Gastroesophageal sphincter (tissue), 4 donors: ENCODE measurements around the gene SLC39A6. TPM values are rescaled to one million over a fixed set of nuclear protein-coding genes. Genes with fewer than 3 reads are reported as not detected.

Experiments used
- ATAC-seq: fragments of 150-250 bp; one replicate; pipeline ENCODE4 v1.9.1; 2016; ENCODE audit warnings: mild to moderate bottlenecking, moderate library complexity
- H3K27ac ChIP-seq, 4 donors: fragments of 200-600 bp; sonication (generic) in 3 of 4; 1 replicate in 3 of 4; 2 replicates in 1 of 4; pipeline ENCODE4 v1.5.1; 2016 to 2019
- H3K27me3 ChIP-seq: fragments of 200-600 bp; sonication (generic); one replicate; pipeline ENCODE4 v1.5.1; 2019
- H3K36me3 ChIP-seq, 2 donors: fragments of 200-600 bp; sonication (generic); one replicate each; pipeline ENCODE4 v1.5.1; 2019; ENCODE audit warnings: control low read depth in 1 of 2
- H3K4me1 ChIP-seq, 3 donors: fragments of 200-600 bp; sonication (generic); 1 replicate in 2 of 3; 2 replicates in 1 of 3; pipeline ENCODE4 v1.5.1; 2016 to 2019; ENCODE audit warnings: control low read depth in 2 of 3
- H3K4me3 ChIP-seq, 2 donors: fragments of 200-600 bp; sonication (generic); one replicate each; pipeline ENCODE4 v1.5.1; 2019; ENCODE audit warnings: mild to moderate bottlenecking in 1 of 2, moderate library complexity in 1 of 2
- H3K9me3 ChIP-seq, 3 donors: fragments of 200-600 bp; sonication (generic); one replicate each; pipeline ENCODE4 v1.5.1; 2017 to 2019; ENCODE audit warnings: control low read depth in 2 of 3
- EP300 ChIP-seq: sonication (generic); formaldehyde crosslinking; IDR thresholded peaks from one replicate; pipeline ENCODE4 v1.6.1; 2017; ENCODE audit warnings: antibody characterized with exemption, mild to moderate bottlenecking
- POLR2A ChIP-seq, 2 donors: fragments of 450-650 bp; IDR thresholded peaks; one replicate each; pipeline ENCODE4 v1.6.1; 2017; ENCODE audit warnings: antibody characterized with exemption in 2 of 2, mild to moderate bottlenecking in 2 of 2, moderate library complexity in 1 of 2
- POLR2AphosphoS5 ChIP-seq: sonication (generic); formaldehyde crosslinking; IDR thresholded peaks from one replicate; pipeline ENCODE4 v1.6.1; 2017; ENCODE audit warnings: antibody characterized with exemption
- WGBS, 2 donors: methylation state at CpG; one replicate each; pipeline ENCODE4 v1.1.5; 2018; ENCODE audit warnings: low coverage in 1 of 2; 5-methylcytosine and 5-hydroxymethylcytosine counted together
- total RNA-seq, 4 donors: library from RNA; depleted of rRNA; stranded (reverse); fragments of >200 nt; gene quantifications; one replicate each; pipeline ENCODE4 v1.1.0, GENCODE V29; 2016
- TF ChIP-seq, protein P1 (sequence below), 4 experiments: fragments of 200-600 bp in 2 of 4; fragments of 450-650 bp in 2 of 4; sonication (generic) in 1 of 4; IDR thresholded peaks; one replicate each; pipeline ENCODE4 v1.5.1; 2017 to 2019; ENCODE audit warnings: antibody characterized with exemption in 4 of 4, mild to moderate bottlenecking in 2 of 4, moderate library complexity in 2 of 4

SLC39A6 gene
- total RNA-seq, 4 donors from 2014 or later = 24.1 to 49.2 (median 36.5) TPM

DNA sequence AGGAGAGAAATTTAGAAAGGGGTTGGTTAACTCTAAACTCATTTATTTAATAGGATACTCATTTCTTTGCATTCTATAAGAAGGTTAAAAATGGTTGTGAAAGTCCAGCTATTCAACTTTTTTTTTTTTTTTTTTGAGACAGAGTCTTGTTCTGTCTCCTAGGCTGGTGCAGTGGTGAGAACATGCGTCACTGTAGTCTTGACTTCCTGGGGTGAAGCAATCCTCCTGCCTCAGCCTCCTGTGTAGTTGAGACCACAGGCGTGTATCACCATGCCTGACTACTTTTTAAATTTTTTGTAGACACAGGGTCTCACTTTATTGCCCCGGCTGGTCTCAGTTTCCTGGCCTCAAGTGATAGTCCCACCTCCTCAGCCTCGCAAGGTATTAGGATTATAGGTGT is 12.4 kb upstream of the SLC39A6 start:
- H3K27me3 ChIP-seq = no peaks in the 10 kb centered on the region
- TF ChIP-seq POLR2A (IDR thresholded peaks at IDR 0.05) (no peak), EP300 (no peak), POLR2AphosphoS5 (no peak)
- TF ChIP-seq, protein P1, sequence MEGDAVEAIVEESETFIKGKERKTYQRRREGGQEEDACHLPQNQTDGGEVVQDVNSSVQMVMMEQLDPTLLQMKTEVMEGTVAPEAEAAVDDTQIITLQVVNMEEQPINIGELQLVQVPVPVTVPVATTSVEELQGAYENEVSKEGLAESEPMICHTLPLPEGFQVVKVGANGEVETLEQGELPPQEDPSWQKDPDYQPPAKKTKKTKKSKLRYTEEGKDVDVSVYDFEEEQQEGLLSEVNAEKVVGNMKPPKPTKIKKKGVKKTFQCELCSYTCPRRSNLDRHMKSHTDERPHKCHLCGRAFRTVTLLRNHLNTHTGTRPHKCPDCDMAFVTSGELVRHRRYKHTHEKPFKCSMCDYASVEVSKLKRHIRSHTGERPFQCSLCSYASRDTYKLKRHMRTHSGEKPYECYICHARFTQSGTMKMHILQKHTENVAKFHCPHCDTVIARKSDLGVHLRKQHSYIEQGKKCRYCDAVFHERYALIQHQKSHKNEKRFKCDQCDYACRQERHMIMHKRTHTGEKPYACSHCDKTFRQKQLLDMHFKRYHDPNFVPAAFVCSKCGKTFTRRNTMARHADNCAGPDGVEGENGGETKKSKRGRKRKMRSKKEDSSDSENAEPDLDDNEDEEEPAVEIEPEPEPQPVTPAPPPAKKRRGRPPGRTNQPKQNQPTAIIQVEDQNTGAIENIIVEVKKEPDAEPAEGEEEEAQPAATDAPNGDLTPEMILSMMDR (IDR thresholded peaks at IDR 0.05) = no peak
- H3K4me1 ChIP-seq = no peaks in the 10 kb centered on the region
- H3K27ac ChIP-seq = no peak overlapping the region
- no peak overlapping the region for H3K4me3 ChIP-seq
- WGBS, 2 donors = 95 to 100% methylated on average over 3 to 4 of the region's 4 CpGs
- H3K36me3 ChIP-seq = peaks cover 5 to 100% of the 10 kb centered on the region in 2 donors
- no peaks in the 10 kb centered on the region for H3K9me3 ChIP-seq
- ATAC-seq = no peak

DNA sequence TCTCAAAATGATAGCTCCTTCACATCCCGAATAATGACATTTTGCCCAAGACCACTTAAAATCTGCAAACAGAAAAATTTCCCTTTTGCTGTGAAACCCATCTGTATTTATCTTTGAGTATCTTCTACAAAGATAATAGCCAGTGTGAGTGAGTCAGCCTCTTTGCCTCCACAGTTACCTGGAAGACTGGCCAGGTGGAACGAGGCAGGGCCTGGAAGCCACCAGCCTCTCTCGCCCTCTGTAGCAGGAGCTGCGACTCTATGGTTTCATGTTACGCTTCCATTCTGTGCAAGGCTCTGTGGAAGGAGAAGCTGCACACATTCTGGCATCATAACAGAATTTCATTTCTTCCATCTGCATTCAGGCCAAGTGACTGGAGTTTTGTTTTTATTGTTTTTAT is 10.1 kb upstream of the SLC39A6 start:
- no peak for TF ChIP-seq EP300
- TF ChIP-seq POLR2A (IDR thresholded peaks at IDR 0.05) = no peak
- TF ChIP-seq POLR2AphosphoS5 = no peak
- TF ChIP-seq, protein P1 (IDR thresholded peaks at IDR 0.05) = no peak
- ATAC-seq = no peak
- H3K4me1 ChIP-seq = peaks cover 0 to 11% (median 0%) of the 10 kb centered on the region in 3 donors
- 77 to 83% methylated on average over 3 to 4 of the region's 5 CpGs for WGBS, 2 donors
- no peak overlapping the region for H3K27ac ChIP-seq
- H3K9me3 ChIP-seq = no peaks in the 10 kb centered on the region
- H3K4me3 ChIP-seq = no peak overlapping the region
- H3K27me3 ChIP-seq = no peaks in the 10 kb centered on the region
- peaks cover 0 to 100% of the 10 kb centered on the region in 2 donors for H3K36me3 ChIP-seq

DNA sequence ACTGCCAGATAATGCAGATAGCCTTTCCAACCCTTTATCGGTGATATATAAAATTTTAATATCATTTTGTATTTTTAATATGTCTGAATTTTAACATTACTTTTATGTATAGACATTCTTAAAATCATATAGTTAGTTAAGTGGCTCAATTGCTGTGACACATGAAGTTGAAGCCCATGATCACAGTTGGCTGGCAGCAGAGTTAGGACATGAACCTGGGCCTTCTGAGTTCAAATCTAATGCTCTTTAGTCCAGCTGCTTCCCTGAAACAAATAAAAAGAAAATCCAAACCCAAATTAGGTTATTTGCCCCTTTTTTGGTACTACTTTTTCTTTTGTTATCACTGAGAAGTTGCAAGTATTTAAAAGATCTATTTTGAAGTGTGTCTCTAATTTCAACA is 6.1 kb upstream of the SLC39A6 start:
- WGBS, 2 donors = 84 to 86% methylated on average over 1 of the region's 1 CpG
- H3K36me3 ChIP-seq = peaks cover 0 to 66% of the 10 kb centered on the region in 2 donors
- no peaks in the 10 kb centered on the region for H3K9me3 ChIP-seq
- H3K27me3 ChIP-seq = no peaks in the 10 kb centered on the region
- no peak overlapping the region for H3K27ac ChIP-seq
- TF ChIP-seq EP300 = no peak
- TF ChIP-seq, protein P1 (IDR thresholded peaks at IDR 0.05) = no peak
- TF ChIP-seq POLR2AphosphoS5 = no peak
- TF ChIP-seq POLR2A (IDR thresholded peaks at IDR 0.05) = no peak
- H3K4me3 ChIP-seq = no peak overlapping the region
- H3K4me1 ChIP-seq = peaks cover 0 to 44% (median 12%) of the 10 kb centered on the region in 3 donors
- no peak for ATAC-seq

DNA sequence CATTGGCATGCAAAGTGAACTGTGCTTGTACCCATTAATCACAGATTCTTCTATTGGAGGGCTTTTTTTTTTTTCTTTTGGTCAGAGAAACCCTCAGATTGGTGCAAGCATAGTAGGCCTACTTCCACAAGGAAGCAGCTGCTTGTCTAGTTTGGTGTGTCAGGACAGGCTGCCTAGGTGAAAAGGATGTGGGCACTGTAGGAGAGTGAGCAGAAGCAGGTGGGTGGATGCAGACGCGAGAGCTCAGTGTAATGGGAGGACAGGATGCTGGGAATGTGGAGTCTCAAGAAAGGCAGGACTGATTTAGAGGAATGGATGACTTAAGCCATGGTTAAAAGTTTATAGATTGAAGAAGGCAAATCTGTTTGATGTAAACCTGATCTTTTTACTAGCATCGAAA is 3.6 kb upstream of the SLC39A6 start:
- H3K4me3 ChIP-seq = no peak overlapping the region

More for the DNA sequence above, 3.6 kb upstream of the SLC39A6 start:
- TF ChIP-seq POLR2AphosphoS5 (no peak), POLR2A (IDR thresholded peaks at IDR 0.05) (no peak), EP300 (no peak)
- TF ChIP-seq, protein P1 (IDR thresholded peaks at IDR 0.05) = no peak
- WGBS, 2 donors = 72 to 85% methylated on average over 3 of the region's 3 CpGs
- ATAC-seq = no peak
- Histone ChIP-seq H3K36me3 (peaks cover 0 to 41% of the 10 kb centered on the region in 2 donors), H3K27ac (no peak overlapping the region), H3K27me3 (no peaks in the 10 kb centered on the region), H3K4me1 (peaks cover 0 to 54% (median 12%) of the 10 kb centered on the region in 3 donors), H3K9me3 (no peaks in the 10 kb centered on the region)
